Renal cortex interstitium (tissue), 15 donors: ENCODE results near the gene GALNT12. TPM values are rescaled to one million over a fixed set of nuclear protein-coding genes. Genes with fewer than 3 reads are reported as not detected.

ENCODE experiments used
- DNase-seq, 11 donors: peaks; one replicate each; pipeline ENCODE4 v3.0.0-alpha.2; 2013; ENCODE audit warnings: low read depth in 9 of 11, low spot score in 4 of 11; ENCODE audit errors: extremely low read depth in 1 of 11
- long read RNA-seq, 16 experiments: transcript quantifications; one replicate each; lab custom pipeline, GENCODE V29; 2026
- polyA plus RNA-seq, 3 donors: library from polyadenylated mRNA; unstranded; fragments of 120-200 nt; gene quantifications; one replicate each; pipeline ENCODE4 v1.2.1, GENCODE V29; 2013; ENCODE audit not compliant: insufficient read length in 3 of 3

Gene GALNT12, protein sequence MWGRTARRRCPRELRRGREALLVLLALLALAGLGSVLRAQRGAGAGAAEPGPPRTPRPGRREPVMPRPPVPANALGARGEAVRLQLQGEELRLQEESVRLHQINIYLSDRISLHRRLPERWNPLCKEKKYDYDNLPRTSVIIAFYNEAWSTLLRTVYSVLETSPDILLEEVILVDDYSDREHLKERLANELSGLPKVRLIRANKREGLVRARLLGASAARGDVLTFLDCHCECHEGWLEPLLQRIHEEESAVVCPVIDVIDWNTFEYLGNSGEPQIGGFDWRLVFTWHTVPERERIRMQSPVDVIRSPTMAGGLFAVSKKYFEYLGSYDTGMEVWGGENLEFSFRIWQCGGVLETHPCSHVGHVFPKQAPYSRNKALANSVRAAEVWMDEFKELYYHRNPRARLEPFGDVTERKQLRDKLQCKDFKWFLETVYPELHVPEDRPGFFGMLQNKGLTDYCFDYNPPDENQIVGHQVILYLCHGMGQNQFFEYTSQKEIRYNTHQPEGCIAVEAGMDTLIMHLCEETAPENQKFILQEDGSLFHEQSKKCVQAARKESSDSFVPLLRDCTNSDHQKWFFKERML
- polyA plus RNA-seq = 1 to 10 TPM; 7.0 to 7.3 (median 7.2) TPM
- long read RNA-seq, donor 1 = 0 reads
- long read RNA-seq, donor 2, partial matches to known transcripts = 0 of 2 reads
- long read RNA-seq, donor 2, other reads (novel, unspliced or antisense) = 0 of 2 reads
- long read RNA-seq, donor 3, partial matches to known transcripts = 0 of 3 reads
- long read RNA-seq, donor 3, other reads (novel, unspliced or antisense) = 0 of 3 reads
- long read RNA-seq, donor 4, partial matches to known transcripts = 0 of 1 reads
- long read RNA-seq, donor 4, other reads (novel, unspliced or antisense) = 0 of 1 reads
- long read RNA-seq, donor 5 = 0 reads
- long read RNA-seq, donor 6, partial matches to known transcripts = 0 of 1 reads
- long read RNA-seq, donor 6, other reads (novel, unspliced or antisense) = 0 of 1 reads
- long read RNA-seq, donor 7, partial matches to known transcripts = 0 of 2 reads
- long read RNA-seq, donor 7, other reads (novel, unspliced or antisense) = 0 of 2 reads
- long read RNA-seq, donor 8, transcript GALNT12-201 (10 exons, 2,735 nt) = major isoform, 5 of 5 reads
- long read RNA-seq, donor 8, partial matches to known transcripts = 0 of 5 reads
- long read RNA-seq, donor 8, other reads (novel, unspliced or antisense) = 0 of 5 reads
- long read RNA-seq, donor 9, partial matches to known transcripts = 5 of 8 reads
- long read RNA-seq, donor 9, other reads (novel, unspliced or antisense) = 0 of 8 reads
- long read RNA-seq, donor 10, partial matches to known transcripts = 0 of 2 reads
- long read RNA-seq, donor 10, other reads (novel, unspliced or antisense) = 0 of 2 reads
- long read RNA-seq, donor 11, partial matches to known transcripts = 0 of 3 reads
- long read RNA-seq, donor 11, other reads (novel, unspliced or antisense) = 0 of 3 reads
- long read RNA-seq, donor 12 = 0 reads
- long read RNA-seq, donor 13 = 0 reads
- long read RNA-seq, donor 14, partial matches to known transcripts = 0 of 4 reads
- long read RNA-seq, donor 14, other reads (novel, unspliced or antisense) = 0 of 4 reads
- long read RNA-seq, donor 15 = 0 reads
- long read RNA-seq, donor 16, transcript GALNT12-201 (10 exons, 2,735 nt) = major isoform, 6 of 12 reads
- long read RNA-seq, donor 16, partial matches to known transcripts = 6 of 12 reads
- long read RNA-seq, donor 16, other reads (novel, unspliced or antisense) = 0 of 12 reads

DNA sequence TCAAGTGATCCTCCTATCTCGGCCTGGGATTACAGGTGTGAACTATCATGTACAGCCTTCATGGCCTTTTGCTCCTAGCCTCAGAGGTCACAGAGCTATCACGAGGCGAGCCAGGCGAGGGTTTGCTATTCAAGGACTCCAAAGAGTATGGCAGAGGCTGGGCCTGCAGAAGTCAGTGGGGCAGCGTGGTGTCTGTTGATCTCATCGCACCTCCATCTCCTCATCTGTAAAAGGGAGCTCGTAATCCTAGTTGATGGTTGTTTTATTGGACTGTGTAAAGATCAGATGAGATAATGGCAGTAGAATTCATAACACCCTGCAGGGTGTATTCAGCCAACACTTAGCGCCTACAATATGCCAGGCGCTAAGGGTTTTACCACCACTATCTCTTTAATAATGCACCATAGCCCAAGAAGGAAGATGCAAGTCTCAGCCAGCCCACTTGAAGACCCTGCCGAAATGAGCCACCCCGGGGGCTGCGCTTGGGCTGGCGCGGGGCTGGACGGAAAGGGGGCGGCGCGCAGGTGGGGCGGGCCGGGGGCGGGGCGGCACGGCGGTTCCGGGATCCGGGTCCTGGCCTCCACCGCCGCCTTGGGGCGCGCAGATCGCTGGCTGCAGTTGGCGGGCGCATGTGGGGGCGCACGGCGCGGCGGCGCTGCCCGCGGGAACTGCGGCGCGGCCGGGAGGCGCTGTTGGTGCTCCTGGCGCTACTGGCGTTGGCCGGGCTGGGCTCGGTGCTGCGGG is at the start of gene GALNT12:
TSS of gene GALNT12 (plus strand) at position 601 of the 744 bp plus-strand sequence. CDS start at position 630, 29 bp downstream.
- DNase-seq = no peak

DNA sequence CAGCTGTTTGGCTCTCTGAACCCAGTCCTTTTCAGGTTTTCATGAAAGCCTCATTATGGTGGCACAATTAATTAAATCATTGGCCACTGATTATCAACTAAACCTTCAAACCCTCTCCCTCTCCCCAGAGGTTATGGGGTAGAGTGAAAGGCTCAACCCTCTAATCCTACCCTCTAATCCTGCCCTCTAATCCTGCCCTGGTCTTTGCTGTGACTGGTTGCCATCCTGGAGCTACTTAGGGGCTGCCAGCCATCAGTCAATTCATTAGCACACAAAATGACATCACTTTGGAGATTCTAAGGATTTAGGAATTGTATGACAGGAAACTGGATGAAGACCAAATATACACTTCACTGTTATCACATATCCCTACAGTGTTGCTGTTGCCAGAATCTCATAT is 47.2 kb upstream of the GALNT12 start:
- no peak for DNase-seq

DNA sequence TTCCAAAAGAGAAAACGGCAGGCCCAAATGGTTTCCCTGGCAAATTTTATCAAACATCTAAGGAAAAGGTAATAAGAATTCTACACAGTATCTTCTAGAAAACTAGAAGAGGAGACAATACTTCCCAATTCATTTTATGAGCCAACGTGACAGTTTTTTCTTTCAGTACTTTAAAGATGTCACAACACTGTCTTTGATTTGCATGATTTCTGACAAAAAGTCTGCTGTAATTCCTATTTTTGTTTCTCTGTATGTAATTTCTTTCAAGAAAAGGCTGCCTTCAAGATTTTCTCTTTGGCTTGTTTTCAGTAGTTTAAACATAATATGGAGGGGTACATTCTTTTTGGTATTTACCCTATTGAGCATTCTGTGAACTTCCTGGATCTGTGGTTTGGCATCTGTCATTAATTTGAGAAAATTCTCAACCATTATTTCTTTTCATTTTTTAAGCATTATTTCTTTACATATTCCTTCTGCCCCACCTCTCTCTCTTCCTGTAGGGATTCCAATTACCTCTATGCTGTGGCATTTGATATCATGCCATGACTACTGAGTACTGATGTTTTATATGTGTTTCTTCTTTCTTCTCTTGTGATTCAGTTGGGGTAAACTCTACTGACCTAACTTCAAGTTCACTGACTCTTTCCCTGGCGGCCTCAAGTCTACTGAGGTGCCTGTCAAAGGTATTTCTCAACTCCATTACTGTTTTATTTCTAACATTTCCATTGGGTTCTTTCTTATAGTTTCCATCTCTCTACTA is 43.3 kb upstream of the GALNT12 start:
- no peak for DNase-seq

DNA sequence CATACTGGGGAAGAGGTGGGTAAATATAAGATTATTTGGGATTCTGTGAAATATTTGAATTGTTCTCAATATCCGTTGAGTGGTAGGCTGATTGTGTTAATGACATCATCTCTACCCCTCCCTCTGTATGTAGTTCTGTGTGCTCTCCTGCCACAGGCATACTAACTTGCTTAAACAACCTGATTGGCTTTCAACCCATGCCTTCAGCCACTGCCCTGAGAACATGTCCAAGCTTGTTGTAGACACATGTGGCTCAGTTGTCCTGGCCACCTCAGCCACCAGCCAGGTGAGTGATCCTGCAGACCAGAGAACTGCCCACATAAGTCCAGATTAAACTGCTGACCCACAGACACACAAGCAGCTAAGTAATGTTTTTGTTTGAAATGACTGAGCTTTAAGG is 42.2 kb upstream of the GALNT12 start:
- DNase-seq = no peak

DNA sequence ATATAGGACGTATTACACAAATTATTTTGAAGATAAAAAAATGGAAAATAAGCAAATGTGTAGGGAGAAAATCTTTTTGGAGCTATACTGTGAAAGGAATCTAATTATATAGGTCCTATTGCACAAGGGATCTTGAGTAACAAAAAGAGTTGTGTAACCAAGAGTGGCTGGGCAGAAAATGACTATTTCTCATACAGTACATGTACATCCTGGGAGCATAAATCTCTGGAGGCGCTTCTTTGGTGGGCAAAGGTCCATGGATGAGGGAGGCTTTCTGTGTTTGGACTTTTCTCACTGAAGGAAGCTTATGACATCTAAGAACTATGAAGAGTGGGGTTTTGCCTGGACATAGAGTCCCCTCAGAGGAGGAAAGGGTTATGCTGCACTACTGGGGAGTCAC is 40.9 kb upstream of the GALNT12 start:
- DNase-seq = no peak

DNA sequence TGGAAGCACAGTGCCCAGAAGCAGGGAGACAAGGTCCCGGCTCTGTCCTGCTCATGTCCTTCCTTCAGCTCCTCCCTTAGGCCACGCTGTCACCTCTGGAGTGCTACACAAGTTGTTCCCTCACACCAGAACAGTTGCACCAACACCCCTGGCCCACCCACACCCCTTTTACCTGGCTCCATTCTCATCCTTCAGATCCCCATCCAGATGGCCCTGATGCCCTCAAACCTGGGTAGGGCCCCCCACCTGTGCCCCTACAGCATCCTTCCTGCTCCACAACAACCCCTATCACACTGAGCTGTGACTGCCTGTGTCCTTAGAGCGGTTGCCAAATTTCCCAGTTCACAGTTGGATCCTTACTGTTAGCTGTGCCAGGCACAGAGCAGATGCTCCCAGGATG is 40.3 kb upstream of the GALNT12 start:
- no peak for DNase-seq

DNA sequence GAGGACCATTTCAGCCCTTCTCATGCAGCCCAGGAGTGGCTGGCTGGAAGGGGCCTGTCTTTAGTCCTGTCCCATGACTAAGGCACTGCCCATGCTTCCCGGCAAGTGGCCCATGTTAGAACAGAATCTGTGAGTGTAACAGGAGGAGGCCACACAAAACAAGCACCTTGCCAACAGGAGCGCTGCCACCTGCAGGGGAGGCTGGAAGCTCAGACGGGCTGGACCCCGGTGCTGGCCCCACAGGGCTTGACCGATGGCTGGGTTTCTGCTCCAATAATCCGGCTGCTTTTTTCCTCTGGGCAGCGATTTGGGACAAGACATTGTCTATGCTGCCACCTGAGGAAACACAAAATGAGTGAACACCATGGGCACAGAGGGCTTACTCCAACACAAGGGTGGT is 39.6 kb upstream of the GALNT12 start:
- DNase-seq = no peak

DNA sequence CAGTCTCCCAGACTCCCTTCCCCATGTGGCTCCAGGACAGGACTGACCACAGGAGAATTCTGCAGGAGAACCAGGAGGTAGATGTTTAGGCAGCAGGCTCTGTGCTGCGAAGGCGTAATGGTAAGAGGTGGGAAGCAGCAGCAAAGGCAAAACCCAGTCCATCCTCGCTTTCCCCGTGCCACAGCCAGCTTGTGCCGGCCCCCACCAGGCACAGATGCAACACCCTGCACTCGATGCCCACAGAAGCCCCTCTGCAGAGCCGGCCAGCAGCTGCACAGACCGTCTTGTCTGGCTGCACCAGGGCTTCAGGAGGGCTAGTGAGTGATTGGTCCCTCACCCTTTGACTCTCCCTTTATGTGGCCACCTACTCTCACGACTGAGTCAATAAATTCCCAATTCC is 39.1 kb upstream of the GALNT12 start:
- DNase-seq = no peak

DNA sequence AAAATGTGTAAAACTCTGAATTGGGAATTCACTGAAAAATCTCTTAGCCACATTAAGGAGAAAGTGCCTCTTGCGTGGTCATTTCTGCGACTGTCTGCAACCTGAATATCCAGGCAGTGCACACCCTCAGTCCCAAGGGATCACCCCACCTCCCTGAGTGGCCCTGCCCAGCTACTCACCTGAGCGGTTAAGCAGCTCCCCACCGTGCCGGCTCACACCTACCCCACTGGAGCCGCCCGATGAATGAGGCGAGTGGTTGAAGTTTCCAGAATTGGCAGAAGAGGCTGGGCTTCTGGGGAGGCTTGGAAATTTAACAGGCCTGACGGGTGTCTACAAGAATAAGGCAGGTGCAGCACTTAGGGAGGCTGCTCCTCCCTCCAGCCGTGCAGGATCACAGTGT is 36.8 kb upstream of the GALNT12 start:
- no peak for DNase-seq

DNA sequence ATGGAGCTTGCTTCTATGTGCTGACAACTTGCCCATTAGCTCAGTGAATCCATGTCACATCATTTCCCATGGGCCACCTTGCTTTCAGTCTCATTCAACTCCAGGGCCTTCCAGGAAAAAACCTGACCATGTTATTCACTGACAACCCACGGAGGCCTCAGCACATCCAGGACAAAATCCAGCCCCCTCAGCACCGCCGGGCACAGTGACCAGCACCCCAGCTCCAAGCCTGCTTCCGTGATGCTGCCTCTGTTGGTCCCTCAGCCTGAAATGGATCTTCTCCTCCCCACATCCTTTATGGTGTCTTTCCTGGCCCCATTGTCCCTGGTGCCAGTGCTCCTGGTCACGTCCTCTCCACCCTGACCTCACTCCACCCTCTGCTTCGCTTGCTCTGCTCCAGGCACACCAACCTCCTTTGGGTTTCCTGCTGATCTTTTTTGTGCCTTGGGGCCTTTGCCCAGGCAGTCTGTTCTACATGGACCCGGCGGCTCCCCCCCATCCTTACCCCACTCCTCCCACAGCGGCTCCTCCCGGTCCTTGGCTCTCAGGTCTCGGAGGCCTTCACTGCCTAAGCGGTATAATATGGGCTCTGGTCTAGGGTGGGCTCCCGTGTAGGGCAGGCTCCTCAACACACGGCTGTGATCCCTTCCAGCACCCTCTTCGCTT is 36.1 kb upstream of the GALNT12 start:
- DNase-seq = no peak

DNA sequence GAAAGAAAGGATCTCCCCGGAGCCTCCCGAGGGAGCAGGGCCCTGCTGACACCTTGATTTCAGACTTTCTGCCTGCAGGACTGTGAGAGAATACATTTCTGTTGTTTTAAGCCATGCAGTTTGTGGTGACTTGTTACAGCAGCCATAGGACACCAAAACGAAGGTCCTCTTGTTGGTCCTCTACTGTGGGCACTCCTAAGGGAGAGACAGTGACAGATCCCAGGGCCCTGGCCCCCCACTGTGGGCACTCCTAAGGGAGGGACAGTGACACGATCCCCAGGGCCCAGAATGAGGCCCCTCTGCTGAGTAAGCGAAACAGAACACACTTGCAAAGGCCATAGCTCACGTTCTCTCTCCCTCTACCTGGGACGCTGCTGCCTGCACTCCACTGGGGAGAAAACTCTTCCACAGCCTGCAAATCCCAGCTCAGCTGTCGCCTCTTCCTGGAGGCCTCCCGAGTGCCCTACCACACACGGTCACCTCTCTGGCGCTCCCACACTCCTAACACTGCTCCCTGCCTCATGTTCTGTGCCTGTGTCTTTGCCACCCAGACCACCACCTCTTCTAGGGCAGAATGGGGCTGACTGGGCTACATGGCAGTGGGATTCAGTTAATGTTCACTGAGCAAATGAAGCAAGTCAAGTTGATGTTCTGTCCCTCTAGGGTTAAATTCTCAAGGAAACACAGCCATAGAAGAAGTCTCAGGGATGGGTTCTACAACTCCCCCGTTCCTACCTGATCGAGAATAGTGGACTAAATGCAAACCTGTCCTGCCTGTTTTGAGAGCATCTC is 34.9 kb upstream of the GALNT12 start:
- DNase-seq = no peak

DNA sequence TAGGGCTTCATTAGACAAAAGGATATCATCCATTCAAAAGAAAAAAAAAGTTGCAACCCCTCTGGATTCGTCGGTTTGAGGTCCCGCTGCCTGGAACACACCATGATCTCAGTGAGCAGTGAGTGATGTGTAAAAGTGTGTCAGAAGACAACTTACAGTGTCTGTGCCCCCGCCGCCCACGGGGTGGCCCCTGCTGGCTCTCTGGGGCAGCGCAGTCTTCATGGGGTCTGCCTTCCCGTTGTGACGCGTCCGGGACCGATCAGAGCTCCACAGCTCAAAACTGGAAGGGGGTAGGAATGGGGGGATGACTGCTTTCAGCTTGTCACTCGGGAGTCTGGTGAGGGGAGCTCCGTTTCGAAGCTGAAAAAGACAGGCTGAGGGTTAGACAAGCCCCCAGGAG is 33.7 kb upstream of the GALNT12 start:
- no peak for DNase-seq

DNA sequence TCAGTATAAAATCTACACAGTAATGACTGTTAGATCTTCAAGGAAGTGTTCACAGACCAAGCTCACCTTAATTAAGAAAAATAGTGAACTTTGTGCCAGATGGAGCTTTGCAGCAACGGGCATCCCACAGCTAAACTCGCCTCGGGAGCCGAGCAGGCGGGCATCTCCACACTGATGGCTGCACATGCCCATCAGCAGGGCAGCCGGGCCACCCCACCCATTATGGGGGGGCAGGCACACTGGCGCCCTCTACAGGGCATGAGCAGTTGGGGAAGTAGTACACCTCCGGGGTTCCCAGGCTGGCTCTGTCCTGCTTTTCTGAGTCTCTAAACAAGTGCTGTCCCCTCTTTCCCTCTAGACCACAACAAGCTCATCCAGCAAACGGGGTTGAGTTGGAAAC is 32.7 kb upstream of the GALNT12 start:
- no peak for DNase-seq

DNA sequence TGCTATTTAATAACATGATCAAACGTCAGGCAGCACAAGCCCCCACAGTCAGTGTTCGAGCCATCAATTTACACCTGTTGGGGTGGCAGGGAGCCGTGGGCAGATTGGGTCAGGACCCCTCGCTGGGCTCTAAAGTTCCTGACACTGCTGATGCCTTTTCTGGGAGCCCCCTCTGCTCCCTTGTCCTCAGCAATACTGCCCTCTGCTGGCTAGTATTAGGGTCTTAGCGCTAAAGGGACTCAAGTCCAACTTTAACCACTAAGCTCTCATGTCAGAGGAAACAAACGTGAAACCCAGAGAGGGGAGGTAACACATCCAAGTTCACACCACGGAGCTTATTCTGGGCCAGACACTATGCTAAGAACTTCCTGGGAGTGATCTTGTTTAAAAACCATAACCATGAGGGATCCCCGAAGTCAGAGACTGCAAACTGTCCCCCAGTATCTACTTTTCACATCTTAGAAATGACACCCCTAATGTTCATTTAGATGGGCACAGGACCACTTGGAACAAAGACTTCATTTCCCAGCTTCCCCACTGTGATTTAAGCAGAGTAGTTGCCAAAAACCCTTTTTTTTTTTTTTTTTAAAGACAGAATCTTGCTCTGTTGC is 31.5 kb upstream of the GALNT12 start:
- peak in 7 of 11 donors; percentile 42 to 74 (median 52) for DNase-seq

DNA sequence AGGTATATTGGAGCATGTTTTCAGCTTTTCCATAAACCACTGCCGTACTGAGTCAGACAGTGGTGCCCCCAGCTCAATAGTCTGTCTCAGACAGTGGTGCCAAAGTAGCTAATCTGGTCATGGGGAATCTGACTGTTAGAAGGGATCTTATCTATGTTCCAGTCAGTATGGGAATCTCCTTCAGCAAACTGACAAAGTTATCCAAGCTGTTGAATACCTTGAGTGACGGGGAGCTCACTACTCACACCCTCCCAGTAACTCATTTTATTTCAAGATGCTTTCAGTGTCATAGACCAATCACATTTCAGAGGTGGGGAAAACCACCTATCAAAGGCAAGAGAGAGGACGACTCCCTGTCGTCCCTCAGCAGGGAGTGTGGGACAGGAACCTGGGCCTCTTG is 29.9 kb upstream of the GALNT12 start:
- no peak for DNase-seq
